Raji (cell line): Measurements from ENCODE around the gene RNF43.

ENCODE experiments used
- POLR2A ChIP-seq: IDR thresholded peaks from 2 replicates; pipeline ENCODE4 v1.6.1; 2011; ENCODE audit warnings: low read depth, low read length, control low read depth; ENCODE audit not compliant: insufficient read depth

Gene RNF43

DNA sequence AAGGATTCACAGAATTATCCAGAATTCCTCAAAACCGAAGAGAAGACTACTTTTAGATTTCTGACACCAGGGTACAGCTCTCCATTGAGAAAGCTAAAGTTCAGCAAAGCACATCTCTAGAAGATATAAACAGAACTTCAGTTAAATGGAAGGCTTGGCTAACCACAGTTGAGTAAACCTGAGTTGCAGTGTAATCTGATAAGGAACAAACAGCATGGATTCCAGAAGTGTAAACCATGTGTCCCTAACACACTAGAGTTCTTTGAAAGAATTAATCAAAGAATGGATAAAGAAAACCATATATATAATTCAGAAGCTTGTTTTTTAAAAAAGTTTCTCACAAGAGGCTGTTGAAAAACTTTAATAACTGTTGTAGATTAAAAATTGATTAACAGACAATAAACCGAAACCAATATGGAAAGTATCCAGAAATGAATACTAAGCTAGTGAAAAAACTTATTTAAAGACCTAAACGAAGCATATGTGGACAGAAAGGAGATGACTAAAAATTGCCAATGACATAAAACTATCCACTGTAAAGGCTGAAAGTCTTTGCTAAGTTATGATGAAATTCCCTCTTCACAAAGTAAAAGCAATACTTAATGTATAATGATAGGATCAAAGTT, 4.3 kb downstream of the RNF43 start:
- TF ChIP-seq POLR2A: no peak

- no peak for TF ChIP-seq POLR2A
Measured at GRCh38 chr17:58412064-58412703, 5.2 kb downstream of the RNF43 start.

DNA sequence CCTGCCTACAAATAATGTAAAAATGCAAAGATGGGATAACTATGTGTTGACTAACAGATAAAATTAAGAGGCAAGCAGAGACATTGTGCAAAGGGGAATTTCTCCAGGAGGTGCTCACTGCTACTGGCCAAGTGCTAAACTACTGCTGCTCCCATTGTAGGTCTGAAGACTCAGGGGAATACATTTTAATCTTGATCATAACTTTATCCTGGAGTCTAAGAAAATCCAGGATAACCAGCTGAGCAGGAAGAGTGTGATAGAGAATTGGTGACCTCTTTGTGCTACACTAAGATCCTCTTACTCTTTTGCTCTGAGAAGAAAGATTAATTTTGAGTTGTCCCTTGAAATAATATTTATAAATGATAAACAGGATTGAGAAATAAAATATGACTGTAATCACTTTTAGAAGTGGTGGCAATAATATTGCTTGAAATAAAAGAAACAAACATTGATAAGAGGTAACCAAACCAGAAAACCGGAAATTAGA, 5.9 kb downstream of the RNF43 start:
- TF ChIP-seq POLR2A: no peak

DNA sequence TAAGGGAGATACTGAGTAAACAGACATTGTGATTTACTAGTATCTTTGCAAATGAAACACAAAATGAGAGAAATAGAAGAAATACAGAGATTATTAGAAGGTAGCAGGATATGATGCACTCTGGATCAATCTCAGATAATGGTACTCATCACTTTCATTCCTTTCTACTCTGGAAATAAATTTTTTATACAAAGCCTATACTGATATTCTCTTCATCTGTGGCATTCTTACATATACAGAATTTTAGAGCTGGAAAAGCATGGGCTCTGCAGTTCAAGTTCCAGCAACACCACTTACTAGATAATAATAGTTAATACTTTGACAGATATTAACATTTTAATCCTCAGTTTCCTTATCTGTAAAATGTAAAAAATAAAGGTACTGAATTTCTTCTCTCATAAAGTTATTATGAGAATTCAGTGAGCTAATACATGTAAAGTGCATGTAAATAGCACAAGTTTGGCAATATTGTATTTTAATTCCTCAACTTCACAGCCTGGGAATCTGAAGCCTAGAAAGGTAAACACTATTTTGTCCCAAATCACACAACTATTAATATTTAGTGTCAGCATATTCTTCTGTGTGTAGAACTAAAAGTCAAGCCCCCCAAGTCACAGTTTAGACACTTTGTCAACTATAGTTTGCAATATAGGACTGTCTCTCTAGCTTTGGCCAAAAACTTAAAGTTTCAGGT, 6.5 kb downstream of the RNF43 start:
- TF ChIP-seq POLR2A: no peak

DNA sequence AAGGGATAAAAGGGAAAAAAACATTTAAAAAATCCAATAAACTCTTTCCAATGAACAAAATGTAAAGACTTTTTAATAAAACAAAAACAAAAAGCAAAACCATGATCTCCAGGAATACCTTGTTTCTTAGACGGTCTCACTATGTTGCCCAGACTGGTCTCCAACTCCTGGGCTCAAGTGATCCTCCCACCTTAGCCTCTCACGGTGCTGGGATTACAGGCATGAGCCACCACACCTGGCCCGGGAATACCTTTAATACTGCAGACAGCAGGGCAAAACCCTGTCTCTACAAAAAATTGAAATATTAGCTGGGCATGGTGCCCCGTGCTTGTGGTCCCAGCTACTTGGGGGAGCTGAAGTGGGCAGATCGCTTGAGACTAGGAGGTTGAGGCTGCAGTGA, 7.9 kb downstream of the RNF43 start:
- no peak for TF ChIP-seq POLR2A

DNA sequence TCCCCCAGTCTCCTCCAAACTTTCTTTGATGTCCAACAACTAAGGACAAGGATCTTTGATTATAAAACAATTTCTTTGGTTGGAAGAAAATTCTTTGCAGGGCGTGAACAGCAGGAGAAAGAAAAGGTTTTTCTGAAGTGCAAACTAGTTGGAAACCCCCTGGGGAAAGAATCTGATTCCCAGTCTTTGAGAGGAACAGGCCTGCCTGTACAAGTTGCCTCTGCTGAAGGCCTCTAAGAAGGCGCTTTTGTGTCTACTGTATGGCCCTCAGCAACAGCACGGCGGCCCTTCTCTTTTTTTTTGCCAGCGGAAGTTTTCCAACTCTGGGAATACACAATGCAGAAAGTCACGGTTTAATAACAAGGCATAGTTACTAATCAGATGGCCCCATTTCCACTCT, 14.0 kb downstream of the RNF43 start:
- no peak for TF ChIP-seq POLR2A

- no peak for TF ChIP-seq POLR2A
Measured at GRCh38 chr17:58402679-58403078, 14.7 kb downstream of the RNF43 start.

DNA sequence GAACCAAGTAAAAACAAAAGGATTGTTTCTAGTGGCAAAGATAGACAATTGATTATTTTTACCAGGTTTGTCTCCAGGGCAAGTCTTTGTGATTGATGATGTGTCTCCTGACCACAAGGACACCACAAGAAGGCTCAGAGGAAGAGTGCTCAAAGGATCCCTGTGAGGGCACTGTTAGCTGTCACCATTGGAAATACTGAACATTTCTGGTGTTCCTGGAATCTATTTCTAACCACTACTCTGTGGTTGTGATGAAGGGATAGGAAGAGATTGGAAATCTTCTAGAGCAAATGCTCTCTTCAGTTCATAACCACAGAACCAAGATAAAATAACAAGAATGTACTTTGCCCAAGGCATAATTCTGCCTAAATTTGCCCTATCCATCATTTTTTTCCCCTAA, 15.3 kb downstream of the RNF43 start:
- no peak for TF ChIP-seq POLR2A

DNA sequence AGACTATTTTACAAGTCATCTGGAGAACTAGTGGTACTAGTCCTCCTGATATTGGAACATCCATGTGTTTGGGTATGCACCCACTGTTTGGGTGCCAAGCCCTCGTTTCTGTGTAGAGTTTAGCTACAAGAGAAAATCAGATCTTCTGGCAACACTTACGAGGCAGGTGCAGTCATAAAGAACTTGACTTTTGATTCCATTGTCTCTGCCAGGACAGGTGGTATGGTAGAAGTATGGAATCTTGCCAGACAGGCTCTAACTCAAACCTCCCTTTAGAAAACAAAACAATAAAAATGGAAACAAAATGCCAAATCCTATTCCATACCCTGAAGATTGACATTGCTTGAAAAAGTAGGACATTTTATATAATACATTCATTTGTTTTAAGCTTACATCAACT, 16.0 kb downstream of the RNF43 start:
- TF ChIP-seq POLR2A: no peak

GRCh38 chr17:58400826-58401225, 16.5 kb downstream of the RNF43 start:
- no peak for TF ChIP-seq POLR2A

GRCh38 chr17:58399974-58400373, 17.4 kb downstream of the RNF43 start:
- no peak for TF ChIP-seq POLR2A

DNA sequence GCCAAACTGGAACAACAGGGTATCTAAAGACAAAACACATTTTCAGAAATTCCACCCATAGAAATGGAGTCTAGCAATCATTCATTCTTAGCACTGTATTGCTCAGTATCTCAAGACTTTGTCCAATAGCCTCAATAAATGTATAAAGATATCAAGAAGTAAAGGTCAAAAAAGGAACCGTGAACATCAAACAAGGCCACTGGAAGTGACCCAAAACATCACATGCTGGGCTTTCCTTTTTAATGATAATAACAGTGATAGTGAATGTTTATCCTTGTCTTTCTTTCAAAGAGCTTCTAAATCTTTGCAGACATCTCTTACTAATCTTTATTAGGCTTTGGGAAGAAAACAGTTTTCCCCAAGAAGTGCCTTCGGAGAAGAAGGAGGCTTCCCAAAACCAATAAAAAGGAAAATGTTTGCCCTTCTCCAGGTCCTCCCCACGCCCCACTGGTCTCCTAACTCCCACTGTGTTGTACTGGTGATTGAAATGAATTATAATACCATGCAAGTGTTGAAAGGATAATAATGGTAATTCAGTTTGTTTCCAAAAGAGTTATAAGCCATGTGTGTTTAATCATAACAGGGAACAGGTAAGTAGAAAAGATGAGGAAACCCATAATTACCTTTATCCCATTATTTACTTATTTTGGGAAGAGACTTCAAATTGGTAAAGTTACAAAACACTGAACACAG, 18.6 kb downstream of the RNF43 start:
- TF ChIP-seq POLR2A: no peak

GRCh38 chr17:58396173-58396572, 21.2 kb downstream of the RNF43 start:
- TF ChIP-seq POLR2A: no peak

- TF ChIP-seq POLR2A: no peak
Measured at GRCh38 chr17:58394534-58395223, 22.7 kb downstream of the RNF43 start.
